ENCODE data around the gene DYRK1B.

Gene DYRK1B

GRCh38 chr19:39852882-39853281 is 18.9 kb upstream of the DYRK1B start:
- no peak for DNase-seq

- DNase-seq: no peak
Measured at GRCh38 chr19:39850892-39851291, 16.9 kb upstream of the DYRK1B start.

- no peak for DNase-seq
Measured at GRCh38 chr19:39848392-39848791, 14.4 kb upstream of the DYRK1B start.

- no peak for DNase-seq
Measured at GRCh38 chr19:39847525-39847924, 13.6 kb upstream of the DYRK1B start.

- DNase-seq: no peak
Measured at GRCh38 chr19:39846678-39847486, 12.9 kb upstream of the DYRK1B start.

- peak; percentile 89 for DNase-seq
Measured at GRCh38 chr19:39845933-39846677, 12.1 kb upstream of the DYRK1B start, which contains the start of gene FBL. Gene FBL, minus strand, starts transcription at chr19:39846379. Its CDS starts 79 bp downstream, at chr19:39846300.

GRCh38 chr19:39845584-39845932 is 11.6 kb upstream of the DYRK1B start:
- DNase-seq: no peak

GRCh38 chr19:39845172-39845571 is 11.2 kb upstream of the DYRK1B start:
- DNase-seq: no peak

- no peak for DNase-seq
Measured at GRCh38 chr19:39843919-39844793, 10.2 kb upstream of the DYRK1B start.

- no peak for DNase-seq
Measured at GRCh38 chr19:39842693-39843435, 8.9 kb upstream of the DYRK1B start.

GRCh38 chr19:39841041-39841440 is 7.1 kb upstream of the DYRK1B start:
- DNase-seq: no peak

GRCh38 chr19:39840492-39840891 is 6.5 kb upstream of the DYRK1B start:
- no peak for DNase-seq

GRCh38 chr19:39839678-39840327 is 5.8 kb upstream of the DYRK1B start:
- DNase-seq: no peak

- no peak for DNase-seq
Measured at GRCh38 chr19:39838569-39838968, 4.6 kb upstream of the DYRK1B start.

GRCh38 chr19:39837978-39838377 is 4.0 kb upstream of the DYRK1B start:
- DNase-seq: no peak

- DNase-seq: no peak
Measured at GRCh38 chr19:39834287-39834841, 402 bp upstream of the DYRK1B start.

GRCh38 chr19:39833160-39833463 is 850 bp downstream of the DYRK1B start:
- DNase-seq: no peak

- DNase-seq: no peak
Measured at GRCh38 chr19:39832341-39833083, 1.4 kb downstream of the DYRK1B start.

- DNase-seq: no peak
Measured at GRCh38 chr19:39831679-39832078, 2.3 kb downstream of the DYRK1B start.

- DNase-seq: no peak
Measured at GRCh38 chr19:39830847-39831246, 3.1 kb downstream of the DYRK1B start.

- DNase-seq: no peak
Measured at GRCh38 chr19:39830406-39830805, 3.6 kb downstream of the DYRK1B start.

Data from GDM1 (cell line).